ENCODE measurements around the gene KNCN. TPM values are rescaled to one million over a fixed set of nuclear protein-coding genes. Genes with fewer than 3 reads are reported as not detected.

The KNCN gene
- total RNA-seq, 1 donor from 2014 or later, result not detected

DNA sequence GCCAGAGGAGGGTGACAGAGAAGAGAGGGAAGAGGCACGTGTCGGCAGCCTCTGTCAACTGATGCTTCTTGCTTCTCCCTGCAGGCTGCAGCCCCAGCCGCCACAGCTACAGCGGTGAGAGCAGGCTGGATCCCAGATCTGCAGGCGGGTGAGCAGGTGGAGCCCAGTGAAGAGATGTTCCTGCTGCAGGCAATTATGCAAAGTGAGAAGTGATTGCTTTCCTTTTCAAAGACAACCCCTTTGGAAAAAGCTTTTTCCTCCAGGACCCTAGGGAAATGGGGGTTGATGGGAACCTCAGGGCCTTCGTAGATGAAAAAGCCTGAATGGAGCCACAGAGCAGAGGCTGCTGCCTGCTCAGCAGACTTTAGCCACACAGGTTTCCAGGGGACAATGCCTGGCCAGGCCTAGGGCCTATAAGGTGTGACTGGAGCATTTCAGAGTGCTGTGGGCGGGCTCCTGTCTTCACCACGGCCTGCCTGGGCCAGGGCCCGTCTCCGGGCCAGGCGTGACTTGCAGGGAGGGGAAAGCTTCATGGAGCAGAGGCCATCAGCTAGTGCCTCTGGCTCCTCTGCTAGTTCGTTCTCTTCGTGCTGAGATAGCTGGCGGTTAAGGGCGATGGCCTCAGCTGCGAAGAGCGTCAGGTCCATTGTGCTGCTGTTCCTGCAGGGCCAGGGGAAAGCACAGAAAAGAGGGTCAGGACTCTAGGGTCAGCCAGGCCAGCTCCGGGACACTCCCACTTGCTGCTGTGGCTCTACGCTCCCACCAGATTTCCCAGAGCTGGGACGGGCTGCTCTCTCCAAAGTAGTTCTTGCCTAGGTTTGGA, 6.9 kb upstream of the KNCN start:
- H3K27ac Mint-ChIP-seq (ENCODE audit: unreplicated experiment), result no peak overlapping the region
- no peaks in the 10 kb centered on the region for H3K9me3 Mint-ChIP-seq (ENCODE audit: unreplicated experiment)
- no peak overlapping the region for H3K4me3 Mint-ChIP-seq (ENCODE audit: unreplicated experiment)

DNA sequence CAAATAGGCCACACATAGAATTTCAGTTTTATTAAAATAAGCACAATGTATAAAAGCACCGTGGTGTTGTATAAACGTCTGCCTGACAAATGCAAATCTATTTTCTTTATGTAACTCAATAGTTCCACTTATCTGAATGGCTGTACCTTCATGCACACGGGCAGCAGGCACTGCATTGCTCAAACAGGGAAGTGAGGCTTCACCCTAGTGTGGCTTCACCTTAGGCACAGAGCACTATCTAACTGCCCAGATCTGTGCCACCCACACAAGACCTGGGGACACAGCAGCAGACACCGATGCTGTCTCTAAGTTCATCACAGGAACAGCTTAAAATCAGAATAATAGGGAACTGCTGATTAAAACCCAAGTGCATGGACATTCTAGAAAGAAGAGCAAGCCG, 6.0 kb upstream of the KNCN start:
- Mint-ChIP-seq H3K9me3 (ENCODE audit: unreplicated experiment) (no peaks in the 10 kb centered on the region), H3K4me3 (ENCODE audit: unreplicated experiment) (no peak overlapping the region), H3K27ac (ENCODE audit: unreplicated experiment) (no peak overlapping the region), H3K4me1 (ENCODE audit: unreplicated experiment) (no peaks in the 10 kb centered on the region), H3K36me3 (ENCODE audit: unreplicated experiment) (peaks cover 12% of the 10 kb centered on the region), H3K27me3 (ENCODE audit: unreplicated experiment) (no peaks in the 10 kb centered on the region)
- DNase-seq (ENCODE audit: extremely low spot score, unreplicated experiment), result no peak
- TF ChIP-seq, protein P1, sequence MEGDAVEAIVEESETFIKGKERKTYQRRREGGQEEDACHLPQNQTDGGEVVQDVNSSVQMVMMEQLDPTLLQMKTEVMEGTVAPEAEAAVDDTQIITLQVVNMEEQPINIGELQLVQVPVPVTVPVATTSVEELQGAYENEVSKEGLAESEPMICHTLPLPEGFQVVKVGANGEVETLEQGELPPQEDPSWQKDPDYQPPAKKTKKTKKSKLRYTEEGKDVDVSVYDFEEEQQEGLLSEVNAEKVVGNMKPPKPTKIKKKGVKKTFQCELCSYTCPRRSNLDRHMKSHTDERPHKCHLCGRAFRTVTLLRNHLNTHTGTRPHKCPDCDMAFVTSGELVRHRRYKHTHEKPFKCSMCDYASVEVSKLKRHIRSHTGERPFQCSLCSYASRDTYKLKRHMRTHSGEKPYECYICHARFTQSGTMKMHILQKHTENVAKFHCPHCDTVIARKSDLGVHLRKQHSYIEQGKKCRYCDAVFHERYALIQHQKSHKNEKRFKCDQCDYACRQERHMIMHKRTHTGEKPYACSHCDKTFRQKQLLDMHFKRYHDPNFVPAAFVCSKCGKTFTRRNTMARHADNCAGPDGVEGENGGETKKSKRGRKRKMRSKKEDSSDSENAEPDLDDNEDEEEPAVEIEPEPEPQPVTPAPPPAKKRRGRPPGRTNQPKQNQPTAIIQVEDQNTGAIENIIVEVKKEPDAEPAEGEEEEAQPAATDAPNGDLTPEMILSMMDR (IDR thresholded peaks at IDR 0.05), result no peak

More for the DNA sequence above, 6.9 kb upstream of the KNCN start:
- no peaks in the 10 kb centered on the region for H3K27me3 Mint-ChIP-seq (ENCODE audit: unreplicated experiment)
- no peaks in the 10 kb centered on the region for H3K4me1 Mint-ChIP-seq (ENCODE audit: unreplicated experiment)
- DNase-seq (ENCODE audit: extremely low spot score, unreplicated experiment), result no peak
- TF ChIP-seq, protein P1 (IDR thresholded peaks at IDR 0.05), result no peak
- H3K36me3 Mint-ChIP-seq (ENCODE audit: unreplicated experiment), result peaks cover 16% of the 10 kb centered on the region

DNA sequence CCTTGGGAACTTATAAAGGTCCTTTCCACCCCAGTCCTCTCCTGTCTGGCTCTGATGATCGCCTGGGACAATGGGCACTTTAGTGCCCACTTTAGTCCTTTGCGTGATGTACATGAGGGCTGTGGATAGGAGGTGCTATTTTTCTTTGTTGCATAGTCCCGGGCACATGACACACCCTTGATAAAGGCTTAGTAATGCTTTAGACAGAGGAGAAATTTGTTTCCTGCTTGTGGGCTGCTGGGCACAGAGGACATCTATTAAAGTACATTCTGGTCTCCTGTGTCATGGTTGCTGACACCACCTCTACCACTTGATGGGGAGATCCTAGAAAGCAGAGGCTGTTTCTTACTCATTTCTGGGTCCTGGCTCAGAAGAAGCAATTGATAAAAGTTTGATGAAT, 5.4 kb upstream of the KNCN start:
- H3K4me1 Mint-ChIP-seq (ENCODE audit: unreplicated experiment), result no peaks in the 10 kb centered on the region
- no peaks in the 10 kb centered on the region for H3K9me3 Mint-ChIP-seq (ENCODE audit: unreplicated experiment)
- no peak overlapping the region for H3K27ac Mint-ChIP-seq (ENCODE audit: unreplicated experiment)
- TF ChIP-seq, protein P1 (IDR thresholded peaks at IDR 0.05), result no peak
- peaks cover 12% of the 10 kb centered on the region for H3K36me3 Mint-ChIP-seq (ENCODE audit: unreplicated experiment)
- no peak for DNase-seq (ENCODE audit: extremely low spot score, unreplicated experiment)
- no peaks in the 10 kb centered on the region for H3K27me3 Mint-ChIP-seq (ENCODE audit: unreplicated experiment)
- H3K4me3 Mint-ChIP-seq (ENCODE audit: unreplicated experiment), result no peak overlapping the region

DNA sequence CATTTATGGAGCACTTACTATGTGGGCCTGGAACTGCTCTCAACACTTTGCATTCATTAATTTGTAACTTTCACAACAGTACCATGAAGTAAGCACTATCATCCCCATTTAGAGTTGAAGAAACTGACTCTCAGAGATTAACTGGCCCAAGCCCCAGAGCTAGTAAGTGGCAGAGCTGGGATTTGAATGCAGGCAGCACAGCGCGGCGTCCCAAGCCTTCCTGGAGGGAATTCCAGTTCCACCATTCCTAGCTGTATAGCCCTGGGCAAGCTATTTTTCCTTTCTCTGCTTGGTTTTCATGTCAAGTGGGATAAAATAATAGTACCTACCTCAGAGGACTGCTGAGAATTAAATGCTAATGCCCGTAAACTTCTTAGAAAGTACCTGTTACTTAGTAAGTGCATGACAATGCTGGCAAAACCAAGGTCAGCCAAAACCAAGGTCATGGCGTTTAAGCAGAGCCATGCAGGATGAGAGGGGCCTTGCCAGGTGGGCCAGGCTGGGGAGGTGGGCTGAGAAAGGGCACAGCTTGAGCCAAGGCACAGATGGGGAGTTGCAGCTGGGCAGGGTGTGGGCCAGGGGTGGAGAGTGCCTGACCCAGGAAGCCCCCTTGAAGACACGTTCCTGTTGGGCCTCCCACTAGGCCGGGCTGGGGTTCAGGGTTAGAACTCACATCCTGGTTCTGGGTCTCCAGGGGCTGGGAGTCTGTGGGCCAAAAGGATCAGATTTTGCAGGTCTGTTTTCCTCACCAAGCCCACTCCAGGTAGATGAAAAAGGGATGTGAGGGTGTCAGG, 4.6 kb upstream of the KNCN start:
- H3K27me3 Mint-ChIP-seq (ENCODE audit: unreplicated experiment), result peaks cover 4% of the 10 kb centered on the region
- no peak overlapping the region for H3K27ac Mint-ChIP-seq (ENCODE audit: unreplicated experiment)
- peaks cover 12% of the 10 kb centered on the region for H3K36me3 Mint-ChIP-seq (ENCODE audit: unreplicated experiment)
- DNase-seq (ENCODE audit: extremely low spot score, unreplicated experiment), result no peak
- no peak overlapping the region for H3K4me3 Mint-ChIP-seq (ENCODE audit: unreplicated experiment)
- H3K9me3 Mint-ChIP-seq (ENCODE audit: unreplicated experiment), result no peaks in the 10 kb centered on the region
- TF ChIP-seq, protein P1 (IDR thresholded peaks at IDR 0.05), result no peak
- no peaks in the 10 kb centered on the region for H3K4me1 Mint-ChIP-seq (ENCODE audit: unreplicated experiment)
